Panc1 (cell line): ENCODE measurements around the gene SGCA. TPM values are rescaled to one million over a fixed set of nuclear protein-coding genes. Genes with fewer than 3 reads are reported as not detected.

Source experiments
- ATAC-seq: fragments of 200-7000 bp; cut with Tn5 transposase; 2 replicates; pipeline ENCODE4 v1.9.1; 2020; ENCODE audit warnings: mild to moderate bottlenecking, moderate library complexity
- BruUV-seq: library from RNA; stranded (reverse); fragments of 400-500 nt; replicated peaks from 2 replicates; lab custom pipeline; 2021; lab: Mats Ljungman, UMichigan
- CTCF ChIA-PET: fragments of 300-600 bp; sonication (Branson Sonifier 250); formaldehyde crosslinking; loops from one replicate; lab custom pipeline; 2022; ENCODE audit warnings: antibody characterized with exemption; lab: Charles Lee
- POLR2A ChIA-PET: fragments of 300-600 bp; sonication (Branson Sonifier 250); formaldehyde crosslinking; loops from one replicate; lab custom pipeline; 2022; ENCODE audit warnings: antibody characterized with exemption; lab: Charles Lee
- DNase-seq: peaks from one replicate; pipeline ENCODE4 v3.0.0-alpha.2; 2010; ENCODE audit warnings: low read depth, low spot score
- H3K27ac ChIP-seq: 2 replicates; pipeline ENCODE4 v1.5.1; 2011; ENCODE audit warnings: mild to moderate bottlenecking, low read length, inconsistent platforms
- H3K27me3 ChIP-seq: fragments of 200-500 bp; sonication (Bioruptor generic); 2 replicates; pipeline ENCODE4 v1.6.0; 2014; ENCODE audit warnings: low read length, inconsistent platforms; ENCODE audit not compliant: control insufficient read depth, insufficient read depth
- H3K36me3 ChIP-seq: fragments of 200-500 bp; sonication (Bioruptor generic); 2 replicates; pipeline ENCODE4 v1.5.1; 2014; ENCODE audit warnings: inconsistent platforms, mild to moderate bottlenecking, low read length, moderate library complexity; ENCODE audit not compliant: control insufficient read depth, insufficient read depth
- H3K4me1 ChIP-seq: 2 replicates; pipeline ENCODE4 v1.5.1; 2011; ENCODE audit warnings: inconsistent platforms, mild to moderate bottlenecking, low read length, moderate library complexity; ENCODE audit not compliant: control insufficient read depth, insufficient read depth
- H3K4me3 ChIP-seq, 2 experiments: 2 replicates each; pipeline ENCODE4 v1.5.1; 2011 to 2012; ENCODE audit warnings: low read depth in 2 of 2, low read length in 2 of 2, mild to moderate bottlenecking in 2 of 2, inconsistent platforms in 1 of 2, moderate library complexity in 1 of 2
- H3K9me3 ChIP-seq: fragments of 200-500 bp; sonication (Bioruptor generic); 2 replicates; pipeline ENCODE4 v1.5.1; 2014; ENCODE audit warnings: low read depth, mild to moderate bottlenecking, inconsistent platforms, low read length, moderate library complexity; ENCODE audit not compliant: control insufficient read depth, insufficient read depth
- CTCF ChIP-seq: fragments of 450-650 bp; IDR thresholded peaks from 2 replicates; pipeline ENCODE4 v1.5.1; 2017; ENCODE audit warnings: mild to moderate bottlenecking
- POLR2AphosphoS5 ChIP-seq: IDR thresholded peaks from 2 replicates; pipeline ENCODE4 v1.6.1; 2012; ENCODE audit warnings: mild to moderate bottlenecking, low read depth, low read length, moderate library complexity
- SIN3A ChIP-seq: IDR thresholded peaks from 2 replicates; pipeline ENCODE4 v1.6.1; 2012; ENCODE audit warnings: low read depth, mild to moderate bottlenecking, low read length, moderate library complexity, borderline replicate concordance; ENCODE audit not compliant: insufficient read depth
- TCF7L2 ChIP-seq: IDR thresholded peaks from 2 replicates; pipeline ENCODE4 v1.6.1; 2011; ENCODE audit warnings: mild to moderate bottlenecking, low read depth, low read length, inconsistent platforms
- in situ Hi-C: cut with HindIII; loops from 2 replicates; pipeline ENCODE4 v1.10.0; 2016; ENCODE audit warnings: low sequenced_read_pairs, low pct_unique_long_range_greater_than_20kb
- intact Hi-C: fragments of 100-400 bp; cut with micrococcal nuclease; formaldehyde crosslinking; loops from one replicate; pipeline ENCODE4 v1.10.0; 2022; ENCODE audit not compliant: unreplicated experiment
- total RNA-seq: library from RNA; stranded (reverse); gene quantifications from one replicate; pipeline ENCODE4 v1.2.1, GENCODE V29; 2021; ENCODE audit not compliant: unreplicated experiment
- TF ChIP-seq, protein P1 (sequence below), 2 experiments: IDR thresholded peaks; 2 replicates each; pipeline ENCODE4 v1.6.1; 2011 to 2012; ENCODE audit warnings: low read depth in 2 of 2, control low read depth in 1 of 2, low read length in 1 of 2, mild to moderate bottlenecking in 1 of 2, moderate library complexity in 1 of 2; ENCODE audit not compliant: insufficient read depth in 1 of 2

Gene SGCA
- total RNA-seq, 1 experiment from 2014 or later = not detected

DNA sequence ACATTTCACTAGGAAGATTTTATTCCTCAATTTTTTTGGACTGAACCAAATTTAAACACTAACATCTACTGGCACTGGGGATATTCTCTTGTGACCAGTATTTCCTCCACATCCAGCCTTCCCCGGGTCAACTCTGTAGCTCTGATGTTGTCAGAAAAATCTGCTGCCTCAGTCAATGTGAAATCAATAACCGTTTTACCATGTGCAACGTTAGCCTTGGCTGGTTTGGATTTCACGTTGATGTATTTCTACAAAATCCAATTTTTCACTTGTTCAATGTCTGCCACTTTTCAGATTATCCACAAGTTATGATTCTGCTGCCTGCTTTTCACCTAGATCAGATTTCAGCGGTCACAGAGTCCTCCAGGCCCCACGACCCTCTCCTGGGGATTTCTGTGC lies 7.1 kb downstream of the SGCA start:
- Histone ChIP-seq H3K9me3 (no peaks in the 10 kb centered on the region), H3K27me3 (no peaks in the 10 kb centered on the region), H3K36me3 (no peaks in the 10 kb centered on the region), H3K27ac (no peak overlapping the region), H3K4me1 (peaks cover 21% of the 10 kb centered on the region), H3K4me3 (no peak overlapping the region)
- ChIA-PET CTCF (no interaction called here), POLR2A (interaction anchor here (0.8 kb wide), 1 partner anchor 438 kb away, joined by 3 read pairs; no protein-coding TSS in a partner anchor)
- BruUV-seq = no TSS peak
- TF ChIP-seq POLR2AphosphoS5 = no peak
- TF ChIP-seq SIN3A = no peak
- no peak for TF ChIP-seq CTCF
- TF ChIP-seq, protein P1, sequence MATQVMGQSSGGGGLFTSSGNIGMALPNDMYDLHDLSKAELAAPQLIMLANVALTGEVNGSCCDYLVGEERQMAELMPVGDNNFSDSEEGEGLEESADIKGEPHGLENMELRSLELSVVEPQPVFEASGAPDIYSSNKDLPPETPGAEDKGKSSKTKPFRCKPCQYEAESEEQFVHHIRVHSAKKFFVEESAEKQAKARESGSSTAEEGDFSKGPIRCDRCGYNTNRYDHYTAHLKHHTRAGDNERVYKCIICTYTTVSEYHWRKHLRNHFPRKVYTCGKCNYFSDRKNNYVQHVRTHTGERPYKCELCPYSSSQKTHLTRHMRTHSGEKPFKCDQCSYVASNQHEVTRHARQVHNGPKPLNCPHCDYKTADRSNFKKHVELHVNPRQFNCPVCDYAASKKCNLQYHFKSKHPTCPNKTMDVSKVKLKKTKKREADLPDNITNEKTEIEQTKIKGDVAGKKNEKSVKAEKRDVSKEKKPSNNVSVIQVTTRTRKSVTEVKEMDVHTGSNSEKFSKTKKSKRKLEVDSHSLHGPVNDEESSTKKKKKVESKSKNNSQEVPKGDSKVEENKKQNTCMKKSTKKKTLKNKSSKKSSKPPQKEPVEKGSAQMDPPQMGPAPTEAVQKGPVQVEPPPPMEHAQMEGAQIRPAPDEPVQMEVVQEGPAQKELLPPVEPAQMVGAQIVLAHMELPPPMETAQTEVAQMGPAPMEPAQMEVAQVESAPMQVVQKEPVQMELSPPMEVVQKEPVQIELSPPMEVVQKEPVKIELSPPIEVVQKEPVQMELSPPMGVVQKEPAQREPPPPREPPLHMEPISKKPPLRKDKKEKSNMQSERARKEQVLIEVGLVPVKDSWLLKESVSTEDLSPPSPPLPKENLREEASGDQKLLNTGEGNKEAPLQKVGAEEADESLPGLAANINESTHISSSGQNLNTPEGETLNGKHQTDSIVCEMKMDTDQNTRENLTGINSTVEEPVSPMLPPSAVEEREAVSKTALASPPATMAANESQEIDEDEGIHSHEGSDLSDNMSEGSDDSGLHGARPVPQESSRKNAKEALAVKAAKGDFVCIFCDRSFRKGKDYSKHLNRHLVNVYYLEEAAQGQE (IDR thresholded peaks at IDR 0.05; ENCODE audit: insufficient read depth in 1 of 2, low read depth in 2 of 2, low read length in 1 of 2) = no peak
- TF ChIP-seq TCF7L2 = no peak
- ATAC-seq = no peak
- in situ Hi-C loops = no loop called here
- intact Hi-C loops = no loop called here
- no peak for DNase-seq

DNA sequence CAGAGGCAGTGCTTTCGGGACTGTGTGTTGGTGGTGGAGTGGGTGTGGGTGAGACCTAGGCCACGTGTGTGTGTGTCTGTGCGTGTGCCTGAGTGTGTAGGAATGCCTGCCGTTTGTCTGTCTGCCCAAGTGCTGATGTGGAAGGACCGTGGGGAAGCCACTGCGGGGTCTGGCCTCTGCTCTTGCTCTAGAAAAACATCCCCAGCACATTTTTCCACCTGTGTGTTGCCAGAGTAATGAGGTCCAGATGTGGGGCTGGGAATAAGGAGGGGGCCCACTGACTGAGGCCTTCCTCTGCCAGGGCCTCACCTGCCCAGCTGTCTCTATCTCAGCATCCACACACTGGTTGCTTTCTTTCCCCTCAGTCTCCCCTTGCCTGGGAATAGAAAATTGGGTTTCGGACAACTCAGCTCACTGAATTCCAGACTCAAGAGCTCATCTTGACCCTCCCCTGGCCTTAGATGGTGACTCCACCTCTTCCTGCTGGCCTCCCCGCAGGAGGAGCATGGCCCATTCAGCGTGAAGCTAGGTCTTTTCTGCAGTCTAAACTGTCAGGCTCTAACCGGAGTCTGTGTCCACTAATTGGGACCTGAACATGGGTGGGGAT lies 7.6 kb downstream of the SGCA start:
- TF ChIP-seq POLR2AphosphoS5 (no peak), CTCF (no peak), TCF7L2 (no peak), SIN3A (no peak)
- TF ChIP-seq, protein P1 (IDR thresholded peaks at IDR 0.05; ENCODE audit: insufficient read depth in 1 of 2, low read depth in 2 of 2, low read length in 1 of 2) = no peak
- no TSS peak for BruUV-seq
- ChIA-PET POLR2A (interaction anchor here (0.8 kb wide), 1 partner anchor 439 kb away, joined by 3 read pairs; no protein-coding TSS in a partner anchor), CTCF (no interaction called here)
- H3K27me3 ChIP-seq = no peaks in the 10 kb centered on the region
- H3K4me3 ChIP-seq = no peak overlapping the region
- ATAC-seq = no peak
- intact Hi-C loops (no loop called here), in situ Hi-C loops (no loop called here)
- no peaks in the 10 kb centered on the region for H3K36me3 ChIP-seq
- no peaks in the 10 kb centered on the region for H3K9me3 ChIP-seq
- H3K27ac ChIP-seq = no peak overlapping the region
- no peak for DNase-seq
- H3K4me1 ChIP-seq = peaks cover 26% of the 10 kb centered on the region
